ENCODE data around the gene KCNK7. TPM values are rescaled to one million over a fixed set of nuclear protein-coding genes. Genes with fewer than 3 reads are reported as not detected.
A peak's percentile ranks its signal among the peaks of the same experiment; 100 is the strongest.

Gene KCNK7
- total RNA-seq, 2 experiments from 2014 or later = 4.9 to 5.0 TPM

- no peaks in the 10 kb centered on the region for H3K27me3 ChIP-seq (ENCODE audit: control insufficient read depth in 1 of 2, insufficient read depth in 2 of 2, low read length in 2 of 2)
- Mint-ChIP-seq H3K4me1 (ENCODE audit: low read depth) (peaks cover 83% of the 10 kb centered on the region), H3K27ac (peak overlapping the region; percentile 82), H3K4me3 (peak overlapping the region; percentile 71), H3K27me3 (no peaks in the 10 kb centered on the region), H3K9me3 (no peaks in the 10 kb centered on the region), H3K36me3 (ENCODE audit: low read depth) (peaks cover 54% of the 10 kb centered on the region)
- ChIA-PET POLR2A (interaction anchor here (0.8 to 4.3 kb wide), 12 partner anchors 10 to 198 kb away, joined by 3 to 41 read pairs (median 5); partner anchors contain the start of genes EHBP1L1, FAM89B, MALAT1 and PCNX3), CTCF (interaction anchor here (0.5 to 2.4 kb wide), 10 partner anchors 11 to 127 kb away, joined by 3 to 35 read pairs (median 7); partner anchors contain the start of genes FAM89B and SCYL1)
- H3K4me1 ChIP-seq (ENCODE audit: insufficient read depth, low read length) = peaks cover 88% of the 10 kb centered on the region
- H3K9me3 ChIP-seq (ENCODE audit: control insufficient read depth in 1 of 2, insufficient read depth in 1 of 2, low read length in 2 of 2) = no peaks in the 10 kb centered on the region
- peak; percentile 49 to 83 (median 64) for DNase-seq
- H3K4me3 ChIP-seq (ENCODE audit: low read length) = no peak overlapping the region
- ATAC-seq (ENCODE audit: poor library complexity) = peak; percentile 37
- TF ChIP-seq CTCF (IDR thresholded peaks at IDR 0.05) = peak; percentile 78
- H3K27ac ChIP-seq (ENCODE audit: low read depth in 1 of 2, low read length in 2 of 2) = no peak overlapping the region
- peaks cover 25% of the 10 kb centered on the region for H3K36me3 ChIP-seq (ENCODE audit: insufficient read depth, low read length)
- intact Hi-C loops (cut with DNase I, micrococcal nuclease) = loop anchor here (1.0 to 2.0 kb wide), 3 partner anchors 10 to 17 kb away; no protein-coding TSS in a partner anchor
Measured at GRCh38 chr11:65551572-65552387, 43.8 kb downstream of the KCNK7 start.

- TF ChIP-seq CTCF (IDR thresholded peaks at IDR 0.05) = no peak
- Histone ChIP-seq H3K36me3 (ENCODE audit: insufficient read depth, low read length) (peaks cover 29% of the 10 kb centered on the region), H3K27me3 (ENCODE audit: control insufficient read depth in 1 of 2, insufficient read depth in 2 of 2, low read length in 2 of 2) (no peaks in the 10 kb centered on the region), H3K27ac (ENCODE audit: low read depth in 1 of 2, low read length in 2 of 2) (peak overlapping the region; percentile 8 to 32), H3K9me3 (ENCODE audit: control insufficient read depth in 1 of 2, insufficient read depth in 1 of 2, low read length in 2 of 2) (no peaks in the 10 kb centered on the region), H3K4me1 (ENCODE audit: insufficient read depth, low read length) (peaks cover 73% of the 10 kb centered on the region), H3K4me3 (ENCODE audit: low read length) (no peak overlapping the region)
- H3K4me1 Mint-ChIP-seq (ENCODE audit: low read depth) = peaks cover 79% of the 10 kb centered on the region
- ATAC-seq (ENCODE audit: poor library complexity) (no peak), DNase-seq (no peak)
- CTCF ChIA-PET = no interaction called here
- H3K27ac Mint-ChIP-seq = peak overlapping the region; percentile 87
- POLR2A ChIA-PET = interaction anchor here (1.0 kb wide), 1 partner anchor 27 kb away, joined by 4 read pairs; the partner anchor contains the start of gene EHBP1L1
- H3K27me3 Mint-ChIP-seq = no peaks in the 10 kb centered on the region
- peak overlapping the region; percentile 48 for H3K4me3 Mint-ChIP-seq
- peaks cover 72% of the 10 kb centered on the region for H3K36me3 Mint-ChIP-seq (ENCODE audit: low read depth)
- intact Hi-C loops (cut with DNase I, micrococcal nuclease) = no loop called here
- no peaks in the 10 kb centered on the region for H3K9me3 Mint-ChIP-seq
Measured at GRCh38 chr11:65549096-65549495, 46.5 kb downstream of the KCNK7 start.

GRCh38 chr11:65548395-65548794 lies 47.2 kb downstream of the KCNK7 start:
- peaks cover 66% of the 10 kb centered on the region for H3K4me1 ChIP-seq (ENCODE audit: insufficient read depth, low read length)
- DNase-seq (no peak), ATAC-seq (ENCODE audit: poor library complexity) (no peak)
- intact Hi-C loops (cut with DNase I, micrococcal nuclease) = no loop called here
- H3K27ac ChIP-seq (ENCODE audit: low read depth in 1 of 2, low read length in 2 of 2) = peak overlapping the region; percentile 8 to 32
- H3K27ac Mint-ChIP-seq = peak overlapping the region; percentile 87
- CTCF ChIA-PET = no interaction called here
- no peak overlapping the region for H3K4me3 ChIP-seq (ENCODE audit: low read length)
- no peaks in the 10 kb centered on the region for H3K9me3 Mint-ChIP-seq
- H3K4me3 Mint-ChIP-seq = peak overlapping the region; percentile 68
- no peak for TF ChIP-seq CTCF (IDR thresholded peaks at IDR 0.05)
- peaks cover 30% of the 10 kb centered on the region for H3K36me3 ChIP-seq (ENCODE audit: insufficient read depth, low read length)
- POLR2A ChIA-PET = interaction anchor here (1.0 kb wide), 1 partner anchor 28 kb away, joined by 4 read pairs; the partner anchor contains the start of gene EHBP1L1
- peaks cover 76% of the 10 kb centered on the region for H3K36me3 Mint-ChIP-seq (ENCODE audit: low read depth)
- H3K27me3 ChIP-seq (ENCODE audit: control insufficient read depth in 1 of 2, insufficient read depth in 2 of 2, low read length in 2 of 2) = no peaks in the 10 kb centered on the region
- peaks cover 80% of the 10 kb centered on the region for H3K4me1 Mint-ChIP-seq (ENCODE audit: low read depth)
- no peaks in the 10 kb centered on the region for H3K9me3 ChIP-seq (ENCODE audit: control insufficient read depth in 1 of 2, insufficient read depth in 1 of 2, low read length in 2 of 2)
- no peaks in the 10 kb centered on the region for H3K27me3 Mint-ChIP-seq
